ENCODE results near the gene GPR6.

Gene GPR6

DNA sequence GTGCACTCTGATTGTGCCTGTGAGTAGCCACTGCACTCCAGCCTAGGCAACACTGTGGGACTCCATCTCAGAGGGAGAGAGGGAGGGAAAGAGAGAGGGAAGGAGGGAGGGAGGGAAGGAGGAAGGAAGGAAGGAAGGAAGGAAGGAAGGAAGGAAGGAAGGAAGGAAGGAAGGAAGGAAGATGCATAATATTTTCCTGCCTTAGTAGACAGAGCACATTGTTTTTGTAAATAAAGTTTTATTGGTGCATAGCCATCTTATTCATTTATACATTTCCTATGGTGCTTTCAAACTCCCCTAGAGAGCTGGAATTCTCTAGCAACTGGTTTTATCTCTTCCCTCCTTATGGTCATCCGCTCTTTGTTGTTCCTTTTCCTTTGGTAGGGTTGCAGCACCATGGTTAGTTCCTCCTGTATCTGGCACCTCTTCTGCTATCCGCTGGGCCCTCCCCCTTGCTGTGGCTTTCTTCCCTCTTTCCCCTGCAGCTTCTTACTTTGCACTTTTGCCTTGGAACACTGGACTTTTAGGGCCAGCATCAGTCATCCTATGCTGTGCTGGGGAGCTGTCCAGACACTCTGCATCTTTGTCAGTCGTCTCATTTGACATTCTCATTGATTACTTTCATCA lies 20.2 kb downstream of the GPR6 start:
- no peak for DNase-seq (ENCODE audit: extremely low read depth in 1 of 2, low read depth in 1 of 2)

- DNase-seq (ENCODE audit: extremely low read depth in 1 of 2, low read depth in 1 of 2), result no peak
Measured at GRCh38 chr6:109999740-110000139, 21.6 kb downstream of the GPR6 start.

DNA sequence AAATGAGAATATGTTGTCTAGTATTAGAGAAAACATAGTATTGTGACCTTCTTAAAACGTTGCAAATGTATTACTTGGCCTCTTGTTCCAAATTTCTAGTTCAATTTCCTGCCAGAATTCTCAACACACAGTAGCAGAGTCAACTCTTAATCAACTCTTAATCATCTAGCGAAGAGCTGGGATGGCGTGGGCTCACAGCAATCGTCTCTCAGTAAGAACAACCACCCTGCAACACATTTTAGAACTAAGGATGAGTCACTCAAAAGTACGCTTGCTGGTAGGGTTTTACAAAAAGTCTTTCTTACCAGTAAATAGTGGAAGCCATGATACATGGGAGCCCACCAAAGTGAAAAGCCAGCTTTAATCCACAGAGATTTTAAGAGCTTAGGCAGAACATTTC lies 24.6 kb downstream of the GPR6 start:
- no peak for DNase-seq (ENCODE audit: extremely low read depth in 1 of 2, low read depth in 1 of 2)

- DNase-seq (ENCODE audit: extremely low read depth in 1 of 2, low read depth in 1 of 2), result no peak
Measured at GRCh38 chr6:110013386-110013785, 35.3 kb downstream of the GPR6 start.

- no peak for DNase-seq (ENCODE audit: extremely low read depth in 1 of 2, low read depth in 1 of 2)
Measured at GRCh38 chr6:110015206-110015605, 37.1 kb downstream of the GPR6 start.

- no peak for DNase-seq (ENCODE audit: extremely low read depth in 1 of 2, low read depth in 1 of 2)
Measured at GRCh38 chr6:110017306-110017705, 39.2 kb downstream of the GPR6 start.

DNA sequence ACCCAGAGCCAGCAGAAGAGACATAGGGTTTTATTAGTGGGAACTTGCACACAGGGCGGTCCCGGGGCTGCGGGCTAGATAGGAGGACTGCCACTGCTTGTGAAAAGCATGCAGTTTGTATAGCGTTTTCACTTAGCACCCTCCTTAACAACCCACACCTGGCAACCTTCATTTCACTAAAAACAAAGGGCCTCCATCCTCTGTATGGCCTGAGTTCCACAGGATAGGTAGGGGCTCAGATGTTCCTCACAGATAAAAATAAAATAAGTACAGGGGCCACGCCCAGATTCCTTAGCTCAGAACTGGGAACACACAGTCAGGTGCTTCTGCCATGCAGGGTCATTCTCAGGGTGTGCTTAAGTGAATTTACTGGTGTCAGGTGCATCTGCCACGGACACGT lies 39.8 kb downstream of the GPR6 start:
- DNase-seq (ENCODE audit: extremely low read depth in 1 of 2, low read depth in 1 of 2), result no peak

DNA sequence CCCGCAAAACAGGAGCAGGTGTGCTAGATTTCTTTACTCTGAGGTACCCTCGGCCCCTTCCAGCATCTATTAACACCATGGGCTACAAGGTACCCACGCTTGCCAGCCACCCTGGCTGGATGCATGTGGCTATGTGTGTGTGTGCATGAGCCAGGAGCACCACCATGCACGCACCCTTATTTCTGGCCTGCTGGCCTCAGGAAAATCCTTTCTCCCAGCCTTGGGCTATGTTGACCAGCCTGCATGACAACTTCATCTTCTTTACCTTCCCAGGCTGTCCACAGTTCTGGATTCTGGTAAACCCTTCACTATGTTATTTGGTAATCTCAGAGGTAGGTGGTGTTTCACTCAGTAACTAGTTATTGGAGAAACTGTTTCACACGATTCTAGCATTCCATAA lies 40.4 kb downstream of the GPR6 start:
- no peak for DNase-seq (ENCODE audit: extremely low read depth in 1 of 2, low read depth in 1 of 2)

GRCh38 chr6:110020888-110021287 lies 42.8 kb downstream of the GPR6 start:
- no peak for DNase-seq (ENCODE audit: extremely low read depth in 1 of 2, low read depth in 1 of 2)

GRCh38 chr6:110029144-110029543 lies 51.0 kb downstream of the GPR6 start:
- no peak for DNase-seq (ENCODE audit: extremely low read depth in 1 of 2, low read depth in 1 of 2)
